GM21528 (cell line): Measurements from ENCODE around the gene ADAM8.
"Not testable (repeated sequence)": the region's sequence is repeated elsewhere in the genome, so short reads cannot be mapped to it uniquely, and the experiment has no call there.

Experiments used
- ATAC-seq: cut with Tn5 transposase; IDR thresholded peaks from one replicate; pipeline ENCODE4 v1.9.1; 2021; ENCODE audit warnings: mild to moderate bottlenecking, moderate library complexity; ENCODE audit not compliant: unreplicated experiment, low FRiP score

The ADAM8 gene

DNA sequence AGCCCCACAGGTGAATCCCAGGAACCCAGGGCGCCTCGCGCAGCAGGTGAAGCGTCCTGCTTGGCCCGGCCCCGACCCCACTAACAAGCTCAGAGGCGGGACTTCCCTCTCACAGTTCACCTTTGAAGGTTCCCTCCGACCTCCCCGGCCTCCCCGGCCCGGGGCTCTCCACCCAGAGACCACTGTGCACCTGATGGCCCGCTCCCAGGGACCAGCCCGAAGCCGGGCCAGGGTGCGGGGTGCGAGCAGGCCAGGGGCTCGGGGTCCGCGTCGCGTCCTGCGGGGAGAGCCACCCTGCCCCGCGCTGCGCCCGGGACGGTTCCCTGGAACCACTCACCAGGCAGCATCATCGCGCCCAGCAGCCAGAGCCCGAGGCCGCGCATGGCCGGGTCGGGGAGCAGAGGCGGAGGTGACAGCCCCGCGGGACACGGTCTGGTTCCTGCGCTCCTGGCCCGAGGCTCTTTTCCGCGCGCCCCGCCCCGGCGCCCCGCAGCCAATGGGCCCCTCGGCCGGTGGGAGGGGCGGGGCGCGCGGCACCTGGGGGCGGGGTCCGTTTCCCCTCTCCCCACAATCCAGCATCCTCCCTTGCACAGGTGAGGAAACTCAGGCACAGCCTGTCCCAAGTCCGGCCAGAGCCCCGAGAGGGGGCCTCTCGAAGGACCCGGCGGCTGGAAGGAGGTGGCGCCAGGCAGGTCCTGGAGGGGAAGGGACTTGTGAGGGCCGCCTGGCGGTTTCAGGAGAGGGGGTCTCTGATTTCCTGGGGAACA lies at the start of gene ADAM8:
Gene ADAM8, minus strand, starts transcription at position 434 of the 767 bp plus-strand sequence. Its CDS starts 51 bp downstream, at position 383.
- ATAC-seq, result peak; percentile 47

DNA sequence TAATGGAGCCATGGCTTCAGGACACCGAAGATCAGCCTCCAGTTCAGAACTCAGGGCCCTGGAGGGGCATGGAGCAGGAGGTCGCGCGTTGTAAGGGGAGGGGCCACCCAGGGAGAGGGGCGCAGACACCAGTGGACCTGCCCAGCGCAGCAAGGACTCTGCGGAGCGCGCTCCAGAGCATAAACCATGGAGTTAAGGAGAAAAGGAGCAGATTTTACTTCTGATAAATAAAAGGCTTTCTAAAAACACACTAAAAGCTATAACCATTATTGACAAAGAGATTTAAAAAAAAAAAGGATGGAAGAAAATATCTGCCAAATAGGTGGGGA lies 49.5 kb upstream of the ADAM8 start:
- ATAC-seq, result no peak

- ATAC-seq, result no peak
Observed at GRCh38 chr10:133325440-133326222, 49.0 kb upstream of the ADAM8 start.

- no peak for ATAC-seq
Observed at GRCh38 chr10:133324857-133325260, 48.2 kb upstream of the ADAM8 start.

GRCh38 chr10:133324198-133324792 lies 47.6 kb upstream of the ADAM8 start:
- ATAC-seq, result no peak

GRCh38 chr10:133322064-133322709 lies 45.5 kb upstream of the ADAM8 start:
- ATAC-seq, result not testable (repeated sequence)

DNA sequence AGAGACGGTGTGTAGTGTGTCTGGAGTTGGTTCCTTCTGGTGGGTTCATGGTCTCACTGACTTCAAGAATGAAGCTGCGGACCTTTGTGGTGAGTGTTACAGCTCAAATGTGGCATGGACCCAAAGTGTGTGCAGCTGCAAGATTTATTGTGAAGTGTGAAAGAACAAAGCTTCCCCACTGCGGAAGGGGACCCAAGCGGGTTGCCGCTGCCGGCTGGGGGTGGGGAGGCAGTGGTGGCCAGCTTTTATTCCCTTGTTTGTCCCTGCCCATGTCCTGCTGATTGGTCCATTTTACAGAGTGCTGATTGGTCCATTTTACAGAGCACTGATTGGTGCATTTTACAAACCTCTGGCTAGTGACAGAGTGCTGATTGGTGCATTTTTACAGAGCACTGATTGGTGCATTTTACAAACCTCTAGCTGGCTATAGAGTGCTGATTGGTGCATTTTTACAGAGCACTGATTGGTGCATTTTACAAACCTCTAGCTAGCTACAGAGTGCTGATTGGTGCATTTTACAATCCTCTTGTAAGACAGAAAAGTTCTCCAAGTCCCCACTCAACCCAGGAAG lies 44.3 kb upstream of the ADAM8 start:
- ATAC-seq, result not testable (repeated sequence)

- ATAC-seq, result peak; percentile 54
Observed at GRCh38 chr10:133318494-133319127, 41.9 kb upstream of the ADAM8 start.

GRCh38 chr10:133316732-133317131 lies 40.1 kb upstream of the ADAM8 start:
- no peak for ATAC-seq

DNA sequence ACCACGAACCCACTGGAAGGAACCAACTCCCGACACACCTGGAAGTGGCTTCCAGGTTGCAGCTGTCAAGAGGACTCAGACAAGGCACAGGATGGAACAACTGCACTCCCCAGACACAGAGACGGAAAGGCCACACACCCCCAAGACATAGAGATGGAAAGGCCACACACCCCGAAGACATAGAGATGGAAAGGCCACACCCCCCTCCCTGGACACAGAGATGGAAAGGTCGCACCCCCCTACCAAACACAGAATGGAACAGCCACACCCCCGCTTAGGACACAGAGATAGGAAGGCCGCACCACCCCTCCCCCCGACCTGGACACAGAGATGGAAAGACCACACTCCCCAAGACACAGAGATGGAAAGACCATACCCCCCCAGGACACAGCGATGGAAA lies 39.6 kb upstream of the ADAM8 start:
- no peak for ATAC-seq

- ATAC-seq, result no peak
Observed at GRCh38 chr10:133315847-133316246, 39.2 kb upstream of the ADAM8 start.

- no peak for ATAC-seq
Observed at GRCh38 chr10:133314911-133315310, 38.2 kb upstream of the ADAM8 start.

DNA sequence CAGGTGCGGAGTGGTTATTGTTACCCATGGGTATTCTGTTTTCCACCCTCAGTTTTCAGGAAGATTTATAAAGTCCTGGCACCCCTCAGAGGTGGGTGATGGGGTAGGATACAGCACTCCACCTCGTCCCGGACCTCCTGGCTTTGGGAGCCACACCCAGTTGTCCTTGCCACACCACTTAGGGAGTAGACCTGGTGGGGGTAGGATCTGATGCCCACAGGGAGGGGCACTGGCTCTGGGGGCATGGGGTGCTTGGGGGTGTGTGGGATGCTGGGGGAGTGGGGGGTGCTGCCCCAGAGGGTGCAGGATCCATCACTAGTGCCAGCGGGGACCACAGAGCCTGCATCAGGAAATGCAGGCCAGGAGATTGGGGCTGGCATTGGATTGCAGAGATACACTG lies 36.5 kb upstream of the ADAM8 start:
- no peak for ATAC-seq

DNA sequence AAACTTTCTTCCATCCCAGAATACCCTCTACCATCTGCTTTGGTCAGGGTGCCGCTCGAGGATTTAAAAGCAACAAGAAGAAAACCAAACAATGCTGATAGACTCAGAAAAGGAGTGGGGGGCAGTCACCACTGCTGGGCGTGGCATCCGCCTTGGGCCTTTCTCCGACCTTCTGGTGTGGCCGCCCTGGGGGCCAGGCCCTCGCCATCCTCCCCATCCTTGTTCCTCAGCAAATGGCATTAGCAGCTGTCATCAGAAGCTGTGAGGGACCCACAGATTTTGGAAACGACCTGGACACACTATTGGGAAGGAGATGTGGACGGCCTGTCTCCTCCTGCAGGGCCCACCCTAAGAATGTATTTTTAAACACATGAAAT lies 36.1 kb upstream of the ADAM8 start:
- ATAC-seq, result no peak

- ATAC-seq, result no peak
Observed at GRCh38 chr10:133312016-133312768, 35.5 kb upstream of the ADAM8 start.

DNA sequence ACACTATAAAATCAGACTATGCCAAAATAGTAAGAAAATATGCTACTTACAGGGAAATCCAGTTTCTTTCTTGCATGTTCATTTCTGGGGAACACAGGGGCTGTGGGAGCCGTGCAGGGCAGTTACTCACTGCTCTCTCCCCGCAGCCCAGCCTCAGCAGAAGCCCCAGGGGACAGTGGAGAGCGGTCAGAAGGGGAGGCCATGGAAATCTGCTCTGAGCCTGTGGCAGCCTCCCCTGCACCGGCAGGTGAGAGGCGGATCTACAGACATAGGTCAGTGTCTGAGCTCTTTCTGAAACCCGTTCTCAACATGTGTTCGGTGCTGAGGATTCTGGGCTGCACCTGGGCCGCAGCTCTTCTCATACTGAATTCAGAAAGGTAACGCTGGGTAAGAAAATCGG lies 34.9 kb upstream of the ADAM8 start:
- no peak for ATAC-seq

DNA sequence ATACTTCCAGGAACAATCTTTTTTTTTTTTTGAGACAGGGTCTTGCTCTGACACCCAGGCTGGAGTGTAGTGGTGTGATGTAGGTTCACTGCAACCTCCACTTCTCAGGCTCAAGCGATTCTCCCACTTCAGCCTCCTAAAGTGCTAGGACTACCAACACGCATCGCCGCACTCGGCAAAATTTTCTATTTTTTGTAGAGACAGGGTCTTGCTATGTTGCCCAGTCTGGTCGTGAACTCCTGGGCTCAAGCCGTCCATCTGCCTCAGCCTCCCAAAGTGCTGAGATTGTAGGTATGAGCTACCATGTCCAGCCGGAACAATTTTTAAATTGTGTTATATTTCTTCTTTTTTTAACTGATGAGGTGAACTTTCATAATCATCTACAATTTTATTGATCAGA lies 34.1 kb upstream of the ADAM8 start:
- ATAC-seq, result no peak

GRCh38 chr10:133310399-133310755 lies 33.7 kb upstream of the ADAM8 start:
- no peak for ATAC-seq

DNA sequence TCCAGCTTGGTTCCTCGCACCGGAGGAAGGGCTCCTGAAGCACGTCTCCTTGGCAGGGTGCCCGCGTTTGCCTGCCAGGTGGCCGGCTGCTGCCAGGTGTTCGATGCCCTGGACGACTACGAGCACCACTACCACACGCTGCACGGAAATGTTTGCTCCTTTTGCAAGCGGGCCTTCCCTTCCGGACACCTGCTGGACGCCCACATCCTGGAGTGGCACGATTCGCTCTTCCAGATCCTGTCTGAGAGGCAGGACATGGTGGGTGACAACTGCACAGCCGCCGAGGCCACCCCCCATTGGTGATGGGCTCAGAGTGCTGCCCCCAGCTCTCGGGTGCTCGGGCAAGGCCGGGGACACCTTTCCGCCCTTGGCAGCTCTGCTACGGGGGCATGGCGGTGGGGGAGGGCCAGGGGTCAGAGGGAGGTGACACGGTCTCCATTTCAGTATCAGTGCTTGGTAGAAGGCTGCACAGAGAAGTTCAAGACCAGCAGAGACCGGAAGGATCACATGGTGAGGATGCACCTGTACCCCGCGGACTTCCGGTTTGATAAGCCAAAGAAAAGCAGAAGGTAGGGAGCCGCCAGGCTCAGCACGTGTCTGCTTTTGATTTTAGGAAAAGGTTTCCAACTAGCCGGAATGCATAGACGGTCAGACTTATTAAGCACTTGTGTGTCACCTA lies 33.2 kb upstream of the ADAM8 start:
- ATAC-seq, result no peak
